ENCODE results near the gene GGT6. TPM values are rescaled to one million over a fixed set of nuclear protein-coding genes. Genes with fewer than 3 reads are reported as not detected.

Gene GGT6
- total RNA-seq, 1 donor from 2014 or later, result not detected

- Histone ChIP-seq H3K9me3 (ENCODE audit: insufficient read depth, low read depth, low read length) (no peaks in the 10 kb centered on the region), H2AFZ (ENCODE audit: low read depth, low read length) (no peak overlapping the region), H3K4me1 (ENCODE audit: insufficient read depth, low read length) (no peaks in the 10 kb centered on the region), H3K4me2 (ENCODE audit: low read length) (no peak overlapping the region), H3K9ac (ENCODE audit: low read length) (no peak overlapping the region), H3K27me3 (ENCODE audit: insufficient read depth, low read length) (peaks cover 6% of the 10 kb centered on the region), H3K79me2 (ENCODE audit: insufficient read depth, low read length) (no peaks in the 10 kb centered on the region), H3K4me3 (ENCODE audit: insufficient read depth, low read depth, low read length) (no peak overlapping the region), H4K20me1 (ENCODE audit: insufficient read depth, low read length) (no peaks in the 10 kb centered on the region), H3K27ac (ENCODE audit: low read depth, low read length) (no peak overlapping the region), H3K36me3 (ENCODE audit: insufficient read depth, low read length) (no peaks in the 10 kb centered on the region)
- no peaks in the 10 kb centered on the region for H3K36me3 Mint-ChIP-seq (ENCODE audit: low read depth, unreplicated experiment)
- peaks cover 5% of the 10 kb centered on the region for H3K9me3 Mint-ChIP-seq (ENCODE audit: unreplicated experiment)
- DNase-seq (ENCODE audit: low read depth) (no peak), FAIRE-seq (no peak)
- peak overlapping the region; percentile 93 for H3K27ac Mint-ChIP-seq (ENCODE audit: unreplicated experiment)
- H3K4me1 Mint-ChIP-seq (ENCODE audit: low read depth, unreplicated experiment), result peaks cover 7% of the 10 kb centered on the region
- no peak for TF ChIP-seq EZH2 (IDR thresholded peaks at IDR 0.05; ENCODE audit: insufficient read depth, low read length)
- no peak for TF ChIP-seq CTCF (IDR thresholded peaks at IDR 0.05; ENCODE audit: insufficient read depth, low read depth, low read length)
- peak overlapping the region; percentile 36 for H3K4me3 Mint-ChIP-seq (ENCODE audit: unreplicated experiment)
- H3K27me3 Mint-ChIP-seq (ENCODE audit: low read depth, unreplicated experiment), result peaks cover 36% of the 10 kb centered on the region
These were observed 39.3 kb downstream of the GGT6 start for GRCh38 chr17:4520894-4521600.

GRCh38 chr17:4520060-4520893 is 40.1 kb downstream of the GGT6 start:
- H3K36me3 Mint-ChIP-seq (ENCODE audit: low read depth, unreplicated experiment), result no peaks in the 10 kb centered on the region
- H3K4me1 ChIP-seq (ENCODE audit: insufficient read depth, low read length), result no peaks in the 10 kb centered on the region
- peaks cover 1% of the 10 kb centered on the region for H3K27me3 ChIP-seq (ENCODE audit: insufficient read depth, low read length)
- H3K27ac Mint-ChIP-seq (ENCODE audit: unreplicated experiment), result peak overlapping the region; percentile 93
- H3K36me3 ChIP-seq (ENCODE audit: insufficient read depth, low read length), result no peaks in the 10 kb centered on the region
- H4K20me1 ChIP-seq (ENCODE audit: insufficient read depth, low read length), result no peaks in the 10 kb centered on the region
- DNase-seq (ENCODE audit: low read depth), result no peak
- no peak for FAIRE-seq
- no peak overlapping the region for H3K9ac ChIP-seq (ENCODE audit: low read length)
- H3K4me1 Mint-ChIP-seq (ENCODE audit: low read depth, unreplicated experiment), result peaks cover 7% of the 10 kb centered on the region
- no peak overlapping the region for H2AFZ ChIP-seq (ENCODE audit: low read depth, low read length)
- H3K4me3 Mint-ChIP-seq (ENCODE audit: unreplicated experiment), result no peak overlapping the region
- H3K4me2 ChIP-seq (ENCODE audit: low read length), result no peak overlapping the region
- H3K9me3 Mint-ChIP-seq (ENCODE audit: unreplicated experiment), result peaks cover 2% of the 10 kb centered on the region
- no peak for TF ChIP-seq CTCF (IDR thresholded peaks at IDR 0.05; ENCODE audit: insufficient read depth, low read depth, low read length)
- no peaks in the 10 kb centered on the region for H3K9me3 ChIP-seq (ENCODE audit: insufficient read depth, low read depth, low read length)
- no peak overlapping the region for H3K4me3 ChIP-seq (ENCODE audit: insufficient read depth, low read depth, low read length)
- H3K27ac ChIP-seq (ENCODE audit: low read depth, low read length), result no peak overlapping the region
- no peaks in the 10 kb centered on the region for H3K79me2 ChIP-seq (ENCODE audit: insufficient read depth, low read length)
- H3K27me3 Mint-ChIP-seq (ENCODE audit: low read depth, unreplicated experiment), result peaks cover 29% of the 10 kb centered on the region

Measured in astrocyte (in vitro differentiated cells and primary cell).